NCI-H748 (cell line): Measurements from ENCODE around the gene DLK2.

Experiments
- DNase-seq: peaks from one replicate; lab custom pipeline; 2025; ENCODE audit not compliant: unreplicated experiment; lab: John Stamatoyannopoulos, UW

Gene DLK2

GRCh38 chr6:43454290-43454695, 1.1 kb downstream of the DLK2 start:
- no peak for DNase-seq

GRCh38 chr6:43453831-43454230, 1.5 kb downstream of the DLK2 start:
- no peak for DNase-seq

GRCh38 chr6:43452896-43453295, 2.5 kb downstream of the DLK2 start:
- no peak for DNase-seq

- DNase-seq: no peak
Measured at GRCh38 chr6:43451939-43452338, 3.4 kb downstream of the DLK2 start.

- no peak for DNase-seq
Measured at GRCh38 chr6:43451348-43451747, 4.0 kb downstream of the DLK2 start.

GRCh38 chr6:43450699-43451131, 4.6 kb downstream of the DLK2 start:
- DNase-seq: no peak

- no peak for DNase-seq
Measured at GRCh38 chr6:43448916-43449315, 6.4 kb downstream of the DLK2 start.

GRCh38 chr6:43447604-43448003, 7.7 kb downstream of the DLK2 start:
- DNase-seq: no peak

- DNase-seq: no peak
Measured at GRCh38 chr6:43445576-43445975, 9.8 kb downstream of the DLK2 start.

- DNase-seq: no peak
Measured at GRCh38 chr6:43444582-43444981, 10.8 kb downstream of the DLK2 start.

GRCh38 chr6:43444036-43444435, 11.3 kb downstream of the DLK2 start:
- no peak for DNase-seq

- DNase-seq: no peak
Measured at GRCh38 chr6:43442935-43443334, 12.4 kb downstream of the DLK2 start.

- DNase-seq: no peak
Measured at GRCh38 chr6:43437700-43438099, 17.6 kb downstream of the DLK2 start.

- peak; percentile 27 for DNase-seq
Measured at GRCh38 chr6:43436577-43437282, 18.6 kb downstream of the DLK2 start.

GRCh38 chr6:43435682-43436437, 19.5 kb downstream of the DLK2 start:
- DNase-seq: no peak

GRCh38 chr6:43434943-43435342, 20.4 kb downstream of the DLK2 start:
- no peak for DNase-seq

- DNase-seq: no peak
Measured at GRCh38 chr6:43434001-43434840, 21.1 kb downstream of the DLK2 start.

GRCh38 chr6:43433148-43433547, 22.2 kb downstream of the DLK2 start:
- DNase-seq: no peak

GRCh38 chr6:43432009-43432945, 23.1 kb downstream of the DLK2 start:
- DNase-seq: no peak

- no peak for DNase-seq
Measured at GRCh38 chr6:43428874-43429273, 26.5 kb downstream of the DLK2 start.
